ENCODE results near the gene GALNT2.
A peak's percentile ranks its signal among the peaks of the same experiment; 100 is the strongest.

Gene GALNT2

GRCh38 chr1:230191079-230191804, 124.2 kb downstream of the GALNT2 start:
- TF ChIP-seq POLR2AphosphoS5 (IDR thresholded peaks at IDR 0.05; ENCODE audit: low read depth, low read length) (no peak), SIN3A (IDR thresholded peaks at IDR 0.05; ENCODE audit: borderline replicate concordance, insufficient read depth, low read length) (peak; percentile 74; the same call in 1 of the 2 replicates)

- TF ChIP-seq POLR2AphosphoS5 (IDR thresholded peaks at IDR 0.05; ENCODE audit: low read depth, low read length): no peak
- TF ChIP-seq REST (IDR thresholded peaks at IDR 0.05; ENCODE audit: insufficient read depth in 1 of 2, low read depth in 2 of 2, low read length in 2 of 2): no peak
- no peak for TF ChIP-seq TAF1 (IDR thresholded peaks at IDR 0.05; ENCODE audit: borderline replicate concordance, insufficient read depth, low read length)
- TF ChIP-seq FOXP2 (optimal IDR thresholded peaks at IDR 0.05; ENCODE audit: borderline replicate concordance, extremely low read depth, extremely low read length, insufficient read depth): no peak
- no peak for TF ChIP-seq SIN3A (IDR thresholded peaks at IDR 0.05; ENCODE audit: borderline replicate concordance, insufficient read depth, low read length)
Observed at GRCh38 chr1:230191855-230192254, 124.8 kb downstream of the GALNT2 start.

- no peak for TF ChIP-seq FOXP2 (optimal IDR thresholded peaks at IDR 0.05; ENCODE audit: borderline replicate concordance, extremely low read depth, extremely low read length, insufficient read depth)
- TF ChIP-seq TAF1 (IDR thresholded peaks at IDR 0.05; ENCODE audit: borderline replicate concordance, insufficient read depth, low read length): no peak
- no peak for TF ChIP-seq SIN3A (IDR thresholded peaks at IDR 0.05; ENCODE audit: borderline replicate concordance, insufficient read depth, low read length)
- TF ChIP-seq REST (IDR thresholded peaks at IDR 0.05; ENCODE audit: insufficient read depth in 1 of 2, low read depth in 2 of 2, low read length in 2 of 2): no peak
- no peak for TF ChIP-seq POLR2AphosphoS5 (IDR thresholded peaks at IDR 0.05; ENCODE audit: low read depth, low read length)
Observed at GRCh38 chr1:230194525-230194924, 127.5 kb downstream of the GALNT2 start.

GRCh38 chr1:230195199-230195598, 128.2 kb downstream of the GALNT2 start:
- TF ChIP-seq POLR2AphosphoS5 (IDR thresholded peaks at IDR 0.05; ENCODE audit: low read depth, low read length): no peak
- no peak for TF ChIP-seq REST (IDR thresholded peaks at IDR 0.05; ENCODE audit: insufficient read depth in 1 of 2, low read depth in 2 of 2, low read length in 2 of 2)
- no peak for TF ChIP-seq SIN3A (IDR thresholded peaks at IDR 0.05; ENCODE audit: borderline replicate concordance, insufficient read depth, low read length)

- no peak for TF ChIP-seq REST (IDR thresholded peaks at IDR 0.05; ENCODE audit: insufficient read depth in 1 of 2, low read depth in 2 of 2, low read length in 2 of 2)
- TF ChIP-seq SIN3A (IDR thresholded peaks at IDR 0.05; ENCODE audit: borderline replicate concordance, insufficient read depth, low read length): no peak
- no peak for TF ChIP-seq POLR2AphosphoS5 (IDR thresholded peaks at IDR 0.05; ENCODE audit: low read depth, low read length)
- TF ChIP-seq TAF1 (IDR thresholded peaks at IDR 0.05; ENCODE audit: borderline replicate concordance, insufficient read depth, low read length): no peak
- TF ChIP-seq FOXP2 (optimal IDR thresholded peaks at IDR 0.05; ENCODE audit: borderline replicate concordance, extremely low read depth, extremely low read length, insufficient read depth): no peak
Observed at GRCh38 chr1:230196077-230196476, 129.0 kb downstream of the GALNT2 start.
